Epithelial cell of esophagus (primary cell): ENCODE data around the gene GPX1.
A peak's percentile ranks its signal among the peaks of the same experiment; 100 is the strongest.

ENCODE experiments used
- DNase-seq: peaks from one replicate; pipeline ENCODE4 v3.0.0; 2010; ENCODE audit warnings: low read depth
- H3K4me3 ChIP-seq: 2 replicates; pipeline ENCODE4 v1.5.1; 2011; ENCODE audit warnings: mild to moderate bottlenecking, low read length, control low read depth
- CTCF ChIP-seq: IDR thresholded peaks from 2 replicates; pipeline ENCODE4 v1.5.1; 2011; ENCODE audit warnings: low read depth, mild to moderate bottlenecking, low read length, control low read depth, inconsistent platforms; ENCODE audit not compliant: insufficient read depth; ENCODE audit errors: missing control alignments

The GPX1 gene

GRCh38 chr3:49343163-49343562 lies 15.0 kb downstream of the GPX1 start:
- DNase-seq, result no peak

GRCh38 chr3:49341996-49342395 lies 16.2 kb downstream of the GPX1 start:
- no peak for DNase-seq
- no peak overlapping the region for H3K4me3 ChIP-seq
- no peak for TF ChIP-seq CTCF

More at GRCh38 chr3:49343163-49343562, 15.0 kb downstream of the GPX1 start:
- TF ChIP-seq CTCF, result no peak
- H3K4me3 ChIP-seq, result no peak overlapping the region

- TF ChIP-seq CTCF, result peak; percentile 54
Observed at GRCh38 chr3:49339941-49340800, 18.0 kb downstream of the GPX1 start, which contains the start of gene USP4. Gene USP4 (minus strand): TSS chr3:49340053. CDS start chr3:49340024, 29 bp downstream.

GRCh38 chr3:49339581-49339940 lies 18.6 kb downstream of the GPX1 start:
- DNase-seq, result no peak
- peak overlapping the region; percentile 87 for H3K4me3 ChIP-seq
- no peak for TF ChIP-seq CTCF

More at GRCh38 chr3:49339941-49340800, 18.0 kb downstream of the GPX1 start, which contains the start of gene USP4:
- H3K4me3 ChIP-seq, result peak within 1 kb of the TSS; percentile 87
- DNase-seq, result peak; percentile 91

GRCh38 chr3:49333916-49334633 lies 24.1 kb downstream of the GPX1 start:
- no peak overlapping the region for H3K4me3 ChIP-seq
- TF ChIP-seq CTCF, result no peak

GRCh38 chr3:49333091-49333490 lies 25.1 kb downstream of the GPX1 start:
- no peak for TF ChIP-seq CTCF
- no peak overlapping the region for H3K4me3 ChIP-seq
- DNase-seq, result no peak

More at GRCh38 chr3:49333916-49334633, 24.1 kb downstream of the GPX1 start:
- DNase-seq, result no peak
